K562 (cell line): ENCODE results near the gene FKRP. TPM values are rescaled to one million over a fixed set of nuclear protein-coding genes. Genes with fewer than 3 reads are reported as not detected.
A peak's percentile ranks its signal among the peaks of the same experiment; 100 is the strongest.

Source experiments
- ELF2 ChIP-seq: fragments of 250-450 bp; sonication (Bioruptor Pico); IDR thresholded peaks from 2 replicates; pipeline ENCODE4 v1.5.0; 2021; ENCODE audit warnings: mild to moderate bottlenecking
- HINFP ChIP-seq: fragments of 450-650 bp; conservative IDR thresholded peaks from 2 replicates; pipeline ENCODE4 v1.6.1; 2016; ENCODE audit warnings: missing genetic modification characterization, low read depth, mild to moderate bottlenecking, control low read depth, missing compliant biosample characterization
- HNRNPLL ChIP-seq: fragments of 200-400 bp; formaldehyde crosslinking; IDR thresholded peaks from 2 replicates; pipeline ENCODE4 v1.6.1; 2017; ENCODE audit warnings: low read length, low read depth, mild to moderate bottlenecking; ENCODE audit not compliant: poor library complexity, severe bottlenecking
- LEF1 ChIP-seq: fragments of 450-650 bp; IDR thresholded peaks from 2 replicates; pipeline ENCODE4 v1.6.1; 2016; ENCODE audit warnings: mild to moderate bottlenecking
- MGA ChIP-seq: fragments of 450-650 bp; IDR thresholded peaks from 2 replicates; pipeline ENCODE4 v1.6.1; 2016; ENCODE audit warnings: mild to moderate bottlenecking, moderate library complexity
- NFE2 ChIP-seq: IDR thresholded peaks from 2 replicates; pipeline ENCODE4 v1.6.1; 2014; ENCODE audit warnings: antibody characterized with exemption, low read depth
- NKRF ChIP-seq: fragments of 450-650 bp; IDR thresholded peaks from 2 replicates; pipeline ENCODE4 v1.6.1; 2016; ENCODE audit warnings: borderline replicate concordance
- NR0B1 ChIP-seq: fragments of 450-650 bp; IDR thresholded peaks from one replicate; pipeline ENCODE4 v1.6.1; 2018; ENCODE audit warnings: mild to moderate bottlenecking, moderate library complexity; ENCODE audit not compliant: partially characterized antibody
- SPI1 ChIP-seq: IDR thresholded peaks from 2 replicates; pipeline ENCODE4 v1.6.1; 2011; ENCODE audit warnings: low read depth, low read length, control low read depth, borderline replicate concordance
- ZNF780A ChIP-seq: fragments of 250-450 bp; sonication (Bioruptor Pico); IDR thresholded peaks from 2 replicates; pipeline ENCODE4 v1.5.0; 2021; ENCODE audit warnings: mild to moderate bottlenecking
- polyA plus RNA-seq, 8 experiments: library from polyadenylated mRNA; depleted of rRNA in 4 of 8; stranded (reverse) in 5 of 8; unstranded in 3 of 8; fragments of >200 nt; fragmentation: Nextera tagmentation in 2 of 8; fragmentation: Illumina TruSeq in 1 of 8; extraction: Ambion mirVana in 2 of 8; extraction: Trizol in 1 of 8; gene quantifications; 2 replicates each; pipeline versions ENCODE4 v1.2.1 to v1.2.3, GENCODE V29; 2011 to 2014; ENCODE audit warnings: inconsistent platforms in 1 of 8, missing spikeins in 1 of 8
- total RNA-seq, 7 experiments: library from RNA; depleted of rRNA in 6 of 7; stranded (reverse); fragments of >200 nt in 6 of 7; fragmentation: Illumina TruSeq in 2 of 7; extraction: Trizol in 2 of 7; gene quantifications; 2 replicates each; pipeline versions ENCODE4 v1.2.1 to v1.2.3, GENCODE V29; 2011 to 2021; ENCODE audit warnings: low replicate concordance in 1 of 7

Gene FKRP
- total and polyA plus RNA-seq, 9 of the 15 experiments (the other 6 are each of a cell fraction or from before 2014, with no cell fraction given) = 0.68 to 16.1 (median 6.5) TPM

GRCh38 chr19:46786236-46787039 is 40.6 kb downstream of the FKRP start (continued):
- TF ChIP-seq MGA (peak; percentile 94), ELF2 (CRISPR knock-in tag) (peak; percentile 64; the same call in 1 of the 2 replicates), SPI1 (peak; percentile 48; the same call in 1 of the 2 replicates), HNRNPLL (peak; percentile 28), NKRF (peak; percentile 96), NR0B1 (no peak), HINFP (0 out of 2 replicates have a peak, but pooled peaks have one; percentile 33), NFE2 (peak; percentile 96), ZNF780A (CRISPR knock-in tag) (no peak), LEF1 (peak; percentile 87)
